Stimulated activated CD8-positive, alpha-beta memory T cell treated with anti-CD3 and anti-CD28 coated beads, Interleukin-12 subunit alpha, Interleukin-12 subunit beta, amount 100 ng/mL, for 1 hour (primary cell): Measurements from ENCODE around the gene LATS2.

Experiments used
- DNase-seq: peaks from one replicate; pipeline ENCODE4 v3.0.0-alpha.2; 2020; ENCODE audit warnings: low read depth

LATS2 gene

GRCh38 chr13:21061029-21061763, at the start of gene LATS2:
Gene LATS2 (minus strand): TSS chr13:21061586. CDS start chr13:21046026, 15,560 bp downstream.
- peak; percentile 45 for DNase-seq

- DNase-seq: no peak
Observed at GRCh38 chr13:21109168-21109567, 47.8 kb upstream of the LATS2 start.

- DNase-seq: no peak
Observed at GRCh38 chr13:21106089-21106488, 44.7 kb upstream of the LATS2 start.

- DNase-seq: no peak
Observed at GRCh38 chr13:21104199-21105019, 43.0 kb upstream of the LATS2 start.

- DNase-seq: no peak
Observed at GRCh38 chr13:21101865-21102576, 40.6 kb upstream of the LATS2 start.

GRCh38 chr13:21100994-21101757, 39.8 kb upstream of the LATS2 start:
- no peak for DNase-seq

GRCh38 chr13:21100211-21100610, 38.8 kb upstream of the LATS2 start:
- no peak for DNase-seq

GRCh38 chr13:21095311-21095710, 33.9 kb upstream of the LATS2 start:
- no peak for DNase-seq

GRCh38 chr13:21089830-21090229, 28.4 kb upstream of the LATS2 start:
- DNase-seq: no peak

- DNase-seq: no peak
Observed at GRCh38 chr13:21088534-21088933, 27.1 kb upstream of the LATS2 start.

- DNase-seq: no peak
Observed at GRCh38 chr13:21086929-21087328, 25.5 kb upstream of the LATS2 start.

GRCh38 chr13:21081926-21082325, 20.5 kb upstream of the LATS2 start:
- DNase-seq: no peak

GRCh38 chr13:21080593-21080891, 19.2 kb upstream of the LATS2 start:
- no peak for DNase-seq

GRCh38 chr13:21079761-21080592, 18.6 kb upstream of the LATS2 start:
- no peak for DNase-seq

- DNase-seq: no peak
Observed at GRCh38 chr13:21079221-21079620, 17.8 kb upstream of the LATS2 start.

- no peak for DNase-seq
Observed at GRCh38 chr13:21078501-21078900, 17.1 kb upstream of the LATS2 start.

- no peak for DNase-seq
Observed at GRCh38 chr13:21077788-21078353, 16.5 kb upstream of the LATS2 start.

- no peak for DNase-seq
Observed at GRCh38 chr13:21077076-21077787, 15.8 kb upstream of the LATS2 start.

- DNase-seq: no peak
Observed at GRCh38 chr13:21076253-21076652, 14.9 kb upstream of the LATS2 start.
